Fibroblast of skin of back (primary cell): ENCODE measurements around the gene P2RY12.

ENCODE experiments used
- DNase-seq: peaks from one replicate; pipeline ENCODE4 v3.0.0-alpha.2; 2013

The P2RY12 gene

GRCh38 chr3:151305775-151306151 is 78.8 kb downstream of the P2RY12 start:
- peak; percentile 21 for DNase-seq

GRCh38 chr3:151305060-151305774 is 79.3 kb downstream of the P2RY12 start:
- peak; percentile 96 for DNase-seq

DNA sequence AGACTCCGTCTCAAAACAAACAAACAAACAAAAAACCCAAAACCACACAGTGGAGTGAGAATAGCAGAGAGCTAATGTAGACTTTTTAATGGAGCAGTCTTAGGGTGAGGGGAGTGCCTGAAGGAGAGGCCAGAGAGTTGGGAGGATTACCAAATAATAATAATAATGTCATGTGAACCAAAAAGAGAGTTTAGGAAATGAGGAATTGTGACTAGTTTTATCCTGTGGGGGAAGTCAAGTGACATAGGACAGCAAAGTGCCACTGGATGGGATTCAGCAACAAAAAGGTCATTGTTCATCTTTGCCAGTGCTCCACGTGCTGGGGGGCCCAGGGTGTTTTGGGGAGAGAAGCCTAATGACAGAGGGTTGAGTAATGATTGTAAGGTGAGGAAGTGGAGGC is 80.8 kb downstream of the P2RY12 start:
- DNase-seq = no peak

DNA sequence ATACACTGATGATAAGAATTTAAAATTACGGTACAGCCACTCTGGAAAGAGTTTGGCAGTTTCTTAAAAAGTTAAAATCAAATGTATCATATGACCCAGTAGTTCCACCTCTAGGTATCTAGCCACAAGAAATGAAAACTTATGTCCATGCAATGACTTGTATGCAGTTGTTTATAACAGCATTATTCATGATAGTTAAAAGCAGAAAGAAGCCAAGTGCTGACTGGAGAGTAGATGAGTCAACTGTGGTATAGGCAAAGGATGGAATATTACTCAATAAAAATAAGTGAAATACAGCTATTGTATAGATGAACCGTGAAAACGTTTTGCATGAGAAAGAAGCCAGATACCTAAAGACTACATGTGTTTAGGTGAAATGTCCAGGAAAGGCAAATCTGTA is 82.8 kb downstream of the P2RY12 start:
- peak; percentile 51 for DNase-seq

DNA sequence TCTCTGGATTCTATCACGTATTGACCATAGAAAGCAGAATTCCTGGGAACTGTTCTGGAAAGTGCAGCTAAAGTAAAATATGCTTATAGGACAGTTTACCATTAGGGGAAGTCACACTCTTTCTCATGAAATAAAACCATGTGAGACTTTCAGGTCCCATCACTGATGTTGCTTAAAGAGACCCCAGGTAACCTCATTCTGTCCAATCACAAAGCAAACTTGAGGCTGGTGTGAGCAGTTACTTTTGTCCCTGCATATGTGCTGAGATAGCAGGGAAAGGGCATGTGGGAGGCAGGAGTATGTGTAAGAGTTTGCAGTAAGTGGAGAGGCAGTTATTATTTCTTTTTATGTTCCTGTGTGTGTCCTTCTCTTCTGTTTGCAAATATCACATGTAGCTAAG is 84.0 kb downstream of the P2RY12 start:
- DNase-seq = no peak

DNA sequence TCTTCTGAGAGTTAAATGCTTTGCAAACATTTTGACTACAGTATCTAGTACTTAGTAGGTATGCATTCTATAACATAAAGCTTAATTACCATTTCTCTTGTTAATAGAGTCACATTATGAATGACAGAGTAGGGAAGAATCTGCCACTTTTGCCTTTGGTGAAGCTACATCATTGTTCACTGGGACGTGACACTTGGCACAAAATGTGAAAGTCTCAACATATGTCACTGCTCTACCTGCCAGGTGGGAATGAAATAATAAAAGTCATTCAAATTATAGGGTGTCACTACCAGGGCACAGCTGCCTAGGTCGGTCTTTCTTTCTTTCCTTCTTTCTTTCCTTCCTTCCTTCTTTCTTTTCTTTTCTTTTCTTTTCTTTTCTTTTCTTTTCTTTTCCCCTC is 85.5 kb downstream of the P2RY12 start:
- DNase-seq = no peak

GRCh38 chr3:151297429-151297828 is 87.1 kb downstream of the P2RY12 start:
- peak; percentile 29 for DNase-seq

GRCh38 chr3:151296226-151296625 is 88.3 kb downstream of the P2RY12 start:
- no peak for DNase-seq

GRCh38 chr3:151293127-151293526 is 91.4 kb downstream of the P2RY12 start:
- no peak for DNase-seq

DNA sequence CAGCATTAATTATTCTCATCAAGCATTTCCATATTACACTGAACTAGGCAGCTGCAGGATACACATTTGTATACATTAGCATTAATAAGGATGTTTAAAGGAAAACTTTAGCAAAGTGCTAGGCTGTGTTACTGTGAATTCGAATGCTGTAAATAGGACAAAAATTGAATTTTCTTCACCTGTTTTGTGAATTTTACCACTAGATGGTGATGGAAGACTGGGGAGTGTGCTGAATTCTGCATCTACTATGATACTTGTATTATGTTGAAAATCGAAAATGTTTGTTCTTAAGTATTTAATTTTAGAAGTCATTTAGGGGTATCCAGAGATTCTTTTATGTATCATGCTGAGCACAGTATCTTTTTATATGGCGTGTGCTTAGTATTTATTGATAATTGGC is 93.9 kb downstream of the P2RY12 start:
- peak; percentile 42 for DNase-seq

GRCh38 chr3:151289445-151289844 is 95.1 kb downstream of the P2RY12 start:
- no peak for DNase-seq
